Neural crest cell (in vitro differentiated cells): Measurements from ENCODE around the gene TREX2. TPM values are rescaled to one million over a fixed set of nuclear protein-coding genes. Genes with fewer than 3 reads are reported as not detected.

ENCODE experiments used
- DNase-seq: peaks from one replicate; pipeline ENCODE4 v3.0.0; 2021; ENCODE audit warnings: low read depth, mixed read lengths, low spot score
- H3K27ac Mint-ChIP-seq: one replicate; pipeline ENCODE4 v1.8.0; 2021; ENCODE audit warnings: mild to moderate bottlenecking, mixed read lengths; ENCODE audit not compliant: unreplicated experiment
- H3K27me3 Mint-ChIP-seq: 2 replicates; pipeline ENCODE4 v1.8.0; 2021; ENCODE audit warnings: low read depth, mild to moderate bottlenecking, mixed read lengths
- H3K36me3 Mint-ChIP-seq: 2 replicates; pipeline ENCODE4 v1.8.0; 2021; ENCODE audit warnings: low read depth, mild to moderate bottlenecking, mixed read lengths
- H3K4me1 Mint-ChIP-seq: 2 replicates; pipeline ENCODE4 v1.8.0; 2021; ENCODE audit warnings: mixed read lengths
- H3K4me3 Mint-ChIP-seq: one replicate; pipeline ENCODE4 v1.8.0; 2021; ENCODE audit warnings: mild to moderate bottlenecking, mixed read lengths
- H3K9me3 Mint-ChIP-seq: 2 replicates; pipeline ENCODE4 v1.8.0; 2021; ENCODE audit warnings: mixed read lengths
- total RNA-seq: library from RNA; stranded (reverse); gene quantifications from 2 replicates; pipeline ENCODE4 v1.2.1, GENCODE V29; 2021
- TF ChIP-seq, protein P1 (sequence below): fragments of 200-600 bp; sonication (generic); conservative IDR thresholded peaks from 2 replicates; pipeline ENCODE4 v1.5.0; 2021; ENCODE audit warnings: antibody characterized with exemption, mild to moderate bottlenecking

Gene TREX2
- total RNA-seq, 1 donor from 2014 or later: 0.77 TPM

DNA sequence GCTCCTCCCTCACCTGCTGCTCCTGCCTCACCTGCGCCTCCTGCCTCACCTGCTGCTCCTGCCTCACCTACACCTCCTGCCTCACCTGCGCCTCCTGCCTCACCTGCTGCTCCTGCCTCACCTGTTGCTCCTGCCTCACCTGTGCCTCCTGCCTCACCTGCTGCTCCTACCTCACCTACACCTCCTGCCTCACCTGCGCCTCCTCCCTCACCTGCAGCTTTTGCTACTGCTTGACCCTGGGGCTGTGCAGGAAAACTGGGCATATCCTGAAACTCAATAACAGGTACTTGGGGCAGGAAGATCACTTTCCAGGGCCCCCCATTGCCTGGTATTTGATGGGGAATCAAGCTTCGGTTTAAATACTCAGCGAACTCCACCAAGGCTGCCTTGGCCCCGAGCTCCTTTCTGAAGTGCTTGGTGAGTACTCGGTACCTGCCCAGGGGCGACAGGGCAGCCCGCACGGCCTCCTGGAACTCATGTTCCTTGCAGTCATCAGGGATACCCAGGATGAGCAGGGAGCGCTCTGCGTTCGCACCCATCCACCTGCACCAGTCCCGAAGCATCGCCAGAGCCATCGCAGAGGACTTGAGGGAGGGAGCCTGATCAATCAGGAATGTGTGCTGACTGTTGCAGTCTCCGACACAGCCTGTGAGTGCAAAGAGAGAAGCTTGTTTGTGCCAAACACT, 47.4 kb downstream of the TREX2 start:
- TF ChIP-seq, protein P1, sequence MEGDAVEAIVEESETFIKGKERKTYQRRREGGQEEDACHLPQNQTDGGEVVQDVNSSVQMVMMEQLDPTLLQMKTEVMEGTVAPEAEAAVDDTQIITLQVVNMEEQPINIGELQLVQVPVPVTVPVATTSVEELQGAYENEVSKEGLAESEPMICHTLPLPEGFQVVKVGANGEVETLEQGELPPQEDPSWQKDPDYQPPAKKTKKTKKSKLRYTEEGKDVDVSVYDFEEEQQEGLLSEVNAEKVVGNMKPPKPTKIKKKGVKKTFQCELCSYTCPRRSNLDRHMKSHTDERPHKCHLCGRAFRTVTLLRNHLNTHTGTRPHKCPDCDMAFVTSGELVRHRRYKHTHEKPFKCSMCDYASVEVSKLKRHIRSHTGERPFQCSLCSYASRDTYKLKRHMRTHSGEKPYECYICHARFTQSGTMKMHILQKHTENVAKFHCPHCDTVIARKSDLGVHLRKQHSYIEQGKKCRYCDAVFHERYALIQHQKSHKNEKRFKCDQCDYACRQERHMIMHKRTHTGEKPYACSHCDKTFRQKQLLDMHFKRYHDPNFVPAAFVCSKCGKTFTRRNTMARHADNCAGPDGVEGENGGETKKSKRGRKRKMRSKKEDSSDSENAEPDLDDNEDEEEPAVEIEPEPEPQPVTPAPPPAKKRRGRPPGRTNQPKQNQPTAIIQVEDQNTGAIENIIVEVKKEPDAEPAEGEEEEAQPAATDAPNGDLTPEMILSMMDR: no peak
- Mint-ChIP-seq H3K36me3 (peaks cover 3% of the 10 kb centered on the region), H3K27ac (no peak overlapping the region), H3K4me1 (no peaks in the 10 kb centered on the region), H3K9me3 (peaks cover 14% of the 10 kb centered on the region), H3K4me3 (no peak overlapping the region), H3K27me3 (peaks cover 13% of the 10 kb centered on the region)
- no peak for DNase-seq

DNA sequence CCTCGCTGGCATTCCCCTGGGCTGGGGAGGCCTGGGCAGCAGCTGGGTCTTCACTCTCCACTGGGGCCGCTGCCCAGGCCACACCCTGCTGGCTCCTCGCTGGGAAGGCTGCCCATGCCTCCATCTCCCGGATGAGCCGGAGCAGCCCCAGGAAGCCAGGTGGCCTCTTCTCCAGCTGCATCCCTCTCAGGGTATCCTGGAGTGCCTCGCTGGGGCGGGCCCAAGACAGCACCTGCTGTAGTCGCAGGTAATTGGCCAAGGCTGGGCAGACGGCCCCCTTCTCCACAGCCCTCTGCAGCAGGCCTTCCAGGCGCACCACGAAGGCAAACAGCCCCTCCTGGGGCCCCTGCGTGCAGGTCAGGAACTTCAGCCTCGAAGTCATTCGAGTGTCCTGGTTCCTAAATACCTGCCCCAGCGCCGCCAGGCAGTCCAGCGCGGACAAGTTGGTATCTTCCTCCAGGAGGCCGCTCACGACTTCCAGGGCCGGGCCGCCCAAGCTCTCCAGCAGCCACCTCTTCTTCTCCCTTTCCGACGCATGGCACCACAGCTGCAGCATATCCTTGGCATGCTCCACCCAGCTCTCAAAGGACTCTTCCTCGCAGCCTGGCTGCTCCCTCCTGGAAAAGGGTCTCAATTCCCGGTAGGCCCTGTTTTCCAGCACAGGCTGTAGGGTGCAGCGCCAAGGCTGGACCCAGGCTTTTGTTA, 48.4 kb downstream of the TREX2 start:
- H3K4me1 Mint-ChIP-seq: no peaks in the 10 kb centered on the region
- H3K27ac Mint-ChIP-seq: no peak overlapping the region
- peaks cover 3% of the 10 kb centered on the region for H3K36me3 Mint-ChIP-seq
- peaks cover 6% of the 10 kb centered on the region for H3K27me3 Mint-ChIP-seq
- H3K9me3 Mint-ChIP-seq: peaks cover 7% of the 10 kb centered on the region
- TF ChIP-seq, protein P1: no peak
- no peak overlapping the region for H3K4me3 Mint-ChIP-seq
- DNase-seq: no peak

DNA sequence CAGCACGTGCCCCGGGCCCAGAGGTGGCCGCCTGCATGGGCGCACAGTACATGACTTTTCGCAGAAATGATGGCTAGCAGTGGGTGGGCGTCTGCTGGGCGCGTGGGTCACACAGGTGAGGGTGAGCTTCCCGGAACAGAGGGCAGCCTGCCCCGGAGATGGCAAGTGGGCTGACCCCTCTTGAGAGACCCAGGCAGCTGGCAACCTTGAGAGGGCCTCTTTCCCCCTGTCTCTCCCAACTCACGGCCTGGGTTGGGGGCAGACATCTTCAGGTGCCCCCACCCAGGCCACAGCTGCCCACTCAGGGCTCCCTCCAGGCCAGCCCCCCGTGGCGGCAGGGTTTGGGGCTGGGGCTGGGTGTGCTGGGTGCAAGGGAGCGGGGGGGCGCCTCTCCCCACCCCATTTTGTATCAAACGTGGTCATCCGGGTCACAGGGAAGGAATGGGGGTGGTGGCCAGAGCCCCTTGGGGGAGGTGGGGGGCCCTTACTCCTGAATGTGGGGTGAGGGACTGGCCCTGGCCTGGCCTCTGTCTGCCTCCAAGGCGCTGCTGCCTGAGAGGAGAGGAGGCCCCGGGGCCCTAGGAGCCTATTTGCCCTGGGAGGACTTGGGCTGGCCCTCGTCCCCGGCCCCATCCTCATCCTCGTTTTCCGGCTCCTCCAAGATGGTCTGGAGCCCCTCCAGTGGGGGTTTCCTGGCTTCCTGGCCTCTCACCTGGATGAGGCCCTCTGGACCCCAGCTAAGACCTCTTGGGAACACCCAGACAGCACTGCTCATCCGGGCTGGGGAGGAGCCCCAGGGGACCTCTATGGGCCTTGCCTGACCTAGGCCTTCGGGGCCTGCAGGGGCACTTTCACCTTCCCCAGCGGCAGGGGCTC, 49.3 kb downstream of the TREX2 start:
- no peak overlapping the region for H3K27ac Mint-ChIP-seq
- peaks cover 3% of the 10 kb centered on the region for H3K9me3 Mint-ChIP-seq
- H3K4me1 Mint-ChIP-seq: no peaks in the 10 kb centered on the region

DNA sequence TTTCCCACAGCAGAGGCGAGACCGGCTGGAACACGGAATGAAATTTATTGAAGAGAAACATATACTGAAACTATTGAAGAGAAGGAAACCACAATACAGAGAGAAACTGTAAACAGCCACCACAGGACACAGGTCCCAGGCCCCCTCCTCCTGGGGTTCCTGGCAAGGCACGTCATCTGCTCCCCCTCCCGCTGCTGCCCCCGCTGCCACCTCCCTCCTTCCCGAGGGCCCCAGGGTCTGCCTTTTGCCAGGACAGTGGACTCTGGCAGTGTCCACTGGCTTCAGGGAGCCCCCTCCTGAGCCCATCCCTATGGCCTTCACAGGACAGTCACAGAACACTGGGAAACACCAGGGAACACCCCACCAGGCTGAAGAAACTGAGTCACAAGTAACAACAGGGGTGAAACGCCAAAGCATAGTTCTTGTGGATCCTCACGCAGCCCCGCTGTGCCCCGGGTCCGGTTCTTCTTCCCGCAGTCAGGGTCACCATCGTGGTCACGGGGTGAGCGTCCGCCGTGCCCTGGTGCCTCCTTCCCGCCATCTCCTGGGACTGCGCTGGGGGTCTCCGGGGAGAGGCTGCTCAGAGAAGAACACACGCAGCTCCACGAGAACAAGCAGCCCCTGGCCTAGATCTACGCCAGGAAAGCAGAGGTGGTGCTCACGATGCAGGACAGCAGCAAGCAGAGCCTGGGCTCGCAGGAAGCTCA, 50.1 kb downstream of the TREX2 start:
- no peaks in the 10 kb centered on the region for H3K9me3 Mint-ChIP-seq
- DNase-seq: no peak

More for the DNA sequence above, 49.3 kb downstream of the TREX2 start:
- Mint-ChIP-seq H3K27me3 (peaks cover 5% of the 10 kb centered on the region), H3K4me3 (no peak overlapping the region), H3K36me3 (peaks cover 3% of the 10 kb centered on the region)
- DNase-seq: no peak
- TF ChIP-seq, protein P1: no peak

More for the DNA sequence above, 50.1 kb downstream of the TREX2 start:
- peaks cover 2% of the 10 kb centered on the region for H3K27me3 Mint-ChIP-seq
- H3K4me1 Mint-ChIP-seq: no peaks in the 10 kb centered on the region
- TF ChIP-seq, protein P1: no peak
- no peaks in the 10 kb centered on the region for H3K36me3 Mint-ChIP-seq
- H3K27ac Mint-ChIP-seq: no peak overlapping the region
- H3K4me3 Mint-ChIP-seq: no peak overlapping the region
